Measurements from ENCODE around the gene ERBB4. TPM values are rescaled to one million over a fixed set of nuclear protein-coding genes. Genes with fewer than 3 reads are reported as not detected.

The ERBB4 gene
- total and polyA plus RNA-seq, 2 of the 8 experiments (the other 6 are each of a cell fraction or from before 2014, with no cell fraction given): 0.34 to 1.3 TPM

GRCh38 chr2:211724933-211725332 lies 813.7 kb downstream of the ERBB4 start:
- no peak overlapping the region for H4K5ac ChIP-seq (ENCODE audit: insufficient read length, low read depth, low read length)
- CTCF ChIA-PET (ENCODE audit: partially characterized antibody): interaction anchor here (1.7 kb wide), 1 partner anchor 20 kb away, joined by 6 read pairs; no protein-coding TSS in a partner anchor
- no peaks in the 10 kb centered on the region for H3K27me3 ChIP-seq (replicated peaks in 1 of 4; ENCODE audit: control insufficient read depth in 3 of 4, extremely low read depth in 1 of 4, insufficient read depth in 3 of 4, low read length in 3 of 4)

More at GRCh38 chr2:211724933-211725332, 813.7 kb downstream of the ERBB4 start:
- H3K23ac ChIP-seq (ENCODE audit: insufficient read length): no peak overlapping the region
- no peak overlapping the region for H2BK20ac ChIP-seq (ENCODE audit: low read length)
- H3K4me3 ChIP-seq (ENCODE audit: extremely low read depth in 1 of 4, insufficient read depth in 2 of 4, low read depth in 3 of 4, low read length in 4 of 4): no peak overlapping the region
- FAIRE-seq: no peak
- H2BK120ac ChIP-seq (replicated peaks; ENCODE audit: low read depth, low read length): no peak overlapping the region
- H4K91ac ChIP-seq (replicated peaks; ENCODE audit: insufficient read length, low read length): no peak overlapping the region
- no peak for DNase-seq (ENCODE audit: low read depth in 1 of 2, low spot score in 2 of 2)
- no peak overlapping the region for H3K4ac ChIP-seq (replicated peaks; ENCODE audit: insufficient read length, low read depth, low read length)
- H2BK15ac ChIP-seq (ENCODE audit: low read length): no peak overlapping the region
- no peak overlapping the region for H4K8ac ChIP-seq (ENCODE audit: extremely low read depth, insufficient read depth, low read length)
- H3K9ac ChIP-seq (replicated peaks in 1 of 4; ENCODE audit: extremely low read depth in 1 of 4, low read depth in 3 of 4, low read length in 3 of 4): no peak overlapping the region
- no peak overlapping the region for H2BK5ac ChIP-seq (ENCODE audit: low read depth, low read length)
- H3K9me3 ChIP-seq (ENCODE audit: insufficient read depth in 2 of 2, low read depth in 1 of 2, low read length in 1 of 2): no peaks in the 10 kb centered on the region
- no peaks in the 10 kb centered on the region for H3K23me2 ChIP-seq (ENCODE audit: low read depth, low read length)
- no peak overlapping the region for H3K27ac ChIP-seq (ENCODE audit: low read depth, low read length)
- no peaks in the 10 kb centered on the region for H3K36me3 ChIP-seq (ENCODE audit: control insufficient read depth in 2 of 4, insufficient read depth in 4 of 4, low read length in 3 of 4)
- no peak overlapping the region for H3K14ac ChIP-seq (ENCODE audit: insufficient read length)
- no peaks in the 10 kb centered on the region for H3K79me1 ChIP-seq (ENCODE audit: low read depth, low read length)
- H3K56ac ChIP-seq (replicated peaks; ENCODE audit: insufficient read length, low read depth, low read length): no peak overlapping the region
- no peak overlapping the region for H3K18ac ChIP-seq (ENCODE audit: extremely low read depth, low read length)
- no peak overlapping the region for H2AFZ ChIP-seq (ENCODE audit: low read length)
- POLR2A ChIA-PET (ENCODE audit: partially characterized antibody): no interaction called here
- H3K4me2 ChIP-seq (ENCODE audit: insufficient read depth in 1 of 2, low read depth in 2 of 2, low read length in 2 of 2): no peak overlapping the region
- WGBS, 2 experiments (ENCODE audit: extremely low coverage in 1 of 2, insufficient coverage in 1 of 2, insufficient read length in 1 of 2, insufficient replicate concordance in 2 of 2, low coverage in 1 of 2, low lambda C conversion rate in 2 of 2, missing lambda C conversion rate in 1 of 2): 92% methylated on average over 5 of the region's 5 CpGs; no CpG with 5 or more reads in 1 of the 2 experiments
- H3K4me1 ChIP-seq (replicated peaks in 1 of 4; ENCODE audit: control insufficient read depth in 3 of 4, insufficient read depth in 4 of 4, low read length in 3 of 4): no peaks in the 10 kb centered on the region
- H2AK5ac ChIP-seq (ENCODE audit: low read depth, low read length): no peak overlapping the region
- no peak overlapping the region for H2BK12ac ChIP-seq (ENCODE audit: low read depth, low read length)
- TF ChIP-seq JUND (IDR thresholded peaks at IDR 0.05; ENCODE audit: low read length) (no peak), EZH2 (IDR thresholded peaks at IDR 0.05; ENCODE audit: low read depth, low read length, severe bottlenecking) (no peak), FOSL1 (IDR thresholded peaks at IDR 0.05; ENCODE audit: insufficient read depth, low read depth, low read length) (no peak)
- no peaks in the 10 kb centered on the region for H4K20me1 ChIP-seq (replicated peaks in 1 of 2; ENCODE audit: control insufficient read depth in 1 of 2, insufficient read depth in 2 of 2, low read length in 2 of 2)
- no peaks in the 10 kb centered on the region for H3K79me2 ChIP-seq (ENCODE audit: control insufficient read depth in 1 of 2, insufficient read depth in 2 of 2, low read length in 2 of 2)
